Upper lobe of left lung (tissue), 6 donors: ENCODE results near the gene ATP2B2. TPM values are rescaled to one million over a fixed set of nuclear protein-coding genes. Genes with fewer than 3 reads are reported as not detected.
A peak's percentile ranks its signal among the peaks of the same experiment; 100 is the strongest.

ENCODE experiments used
- ATAC-seq, 2 donors: fragments of 200-7000 bp; cut with Tn5 transposase; one replicate each; pipeline ENCODE4 v1.9.1; 2022; ENCODE audit warnings: mild to moderate bottlenecking in 2 of 2, moderate library complexity in 2 of 2; ENCODE audit not compliant: low FRiP score in 2 of 2
- DNase-seq, 2 donors: peaks; one replicate each; pipeline ENCODE4 v3.0.0-alpha.2; 2019 to 2020
- H3K27ac ChIP-seq, 4 donors: fragments of 200-600 bp; sonication (generic); one replicate each; pipeline ENCODE4 v1.5.1; 2016 to 2019
- H3K27me3 ChIP-seq, 4 donors: fragments of 200-600 bp; sonication (generic); one replicate each; pipeline ENCODE4 v1.5.1; 2017 to 2019
- H3K36me3 ChIP-seq, 4 donors: fragments of 200-600 bp; sonication (generic); one replicate each; pipeline ENCODE4 v1.5.1; 2016 to 2019
- H3K4me1 ChIP-seq, 4 donors: fragments of 200-600 bp; sonication (generic); one replicate each; pipeline ENCODE4 v1.5.1; 2018 to 2019
- H3K4me3 ChIP-seq, 4 donors: fragments of 200-600 bp; sonication (generic); one replicate each; pipeline ENCODE4 v1.5.1; 2017 to 2019; ENCODE audit warnings: mild to moderate bottlenecking in 2 of 4, moderate library complexity in 1 of 4
- H3K9me3 ChIP-seq, 4 donors: fragments of 200-600 bp; sonication (generic); one replicate each; pipeline ENCODE4 v1.5.1; 2018 to 2019
- EP300 ChIP-seq, 4 donors: sonication (generic); formaldehyde crosslinking; IDR thresholded peaks; one replicate each; pipeline ENCODE4 v1.5.1; 2017; ENCODE audit warnings: antibody characterized with exemption in 4 of 4, control low read depth in 2 of 4
- POLR2A ChIP-seq, 4 donors: fragments of 450-650 bp; IDR thresholded peaks; one replicate each; pipeline ENCODE4 v1.5.1; 2016 to 2017; ENCODE audit warnings: antibody characterized with exemption in 4 of 4, mild to moderate bottlenecking in 2 of 4
- POLR2AphosphoS5 ChIP-seq, 2 donors: sonication (generic); formaldehyde crosslinking; IDR thresholded peaks; one replicate each; pipeline ENCODE4 v1.5.1; 2017; ENCODE audit warnings: antibody characterized with exemption in 2 of 2
- WGBS, 2 donors: methylation state at CpG; one replicate each; pipeline ENCODE4 v1.1.5; 2017 to 2018; 5-methylcytosine and 5-hydroxymethylcytosine counted together
- total RNA-seq, 6 donors: library from RNA; depleted of rRNA in 4 of 6; stranded (reverse); fragments of >200 nt in 4 of 6; gene quantifications; one replicate each; pipeline versions ENCODE4 v1.1.0 to v1.2.1, GENCODE V29; 2016 to 2021
- TF ChIP-seq, protein P1 (sequence below), 6 experiments: fragments of 450-650 bp in 4 of 6; fragments of 200-600 bp in 2 of 6; sonication (generic) in 2 of 6; IDR thresholded peaks; one replicate each; pipeline ENCODE4 v1.5.1; 2016 to 2019; ENCODE audit warnings: antibody characterized with exemption in 6 of 6
- donor health status: DM: no; HTN: no; CAD: no; lungs with moderate emphysema.
- donor health status: DM: no; HTN: yes; CAD: no; lungs with severe emphysema.

The ATP2B2 gene
- total RNA-seq, 6 donors from 2014 or later: 0.13 to 0.30 TPM; not detected in 4

GRCh38 chr3:10290481-10291176 is 214.8 kb downstream of the ATP2B2 start:
- DNase-seq: no peak

GRCh38 chr3:10289787-10290355 is 215.5 kb downstream of the ATP2B2 start:
- no peak overlapping the region for H3K27ac ChIP-seq
- peaks cover 0 to 43% (median 21%) of the 10 kb centered on the region in 4 donors for H3K36me3 ChIP-seq
- H3K27me3 ChIP-seq: no peaks in the 10 kb centered on the region
- peaks cover 0 to 14% (median 9%) of the 10 kb centered on the region in 4 donors for H3K4me1 ChIP-seq
- H3K9me3 ChIP-seq: no peaks in the 10 kb centered on the region
- DNase-seq (peak in 1 of 2 donors; percentile 47), ATAC-seq (no peak)
- 90 to 100% methylated on average over 5 to 9 of the region's 9 CpGs for WGBS, 2 donors
- H3K4me3 ChIP-seq: no peak overlapping the region
- TF ChIP-seq, protein P1, sequence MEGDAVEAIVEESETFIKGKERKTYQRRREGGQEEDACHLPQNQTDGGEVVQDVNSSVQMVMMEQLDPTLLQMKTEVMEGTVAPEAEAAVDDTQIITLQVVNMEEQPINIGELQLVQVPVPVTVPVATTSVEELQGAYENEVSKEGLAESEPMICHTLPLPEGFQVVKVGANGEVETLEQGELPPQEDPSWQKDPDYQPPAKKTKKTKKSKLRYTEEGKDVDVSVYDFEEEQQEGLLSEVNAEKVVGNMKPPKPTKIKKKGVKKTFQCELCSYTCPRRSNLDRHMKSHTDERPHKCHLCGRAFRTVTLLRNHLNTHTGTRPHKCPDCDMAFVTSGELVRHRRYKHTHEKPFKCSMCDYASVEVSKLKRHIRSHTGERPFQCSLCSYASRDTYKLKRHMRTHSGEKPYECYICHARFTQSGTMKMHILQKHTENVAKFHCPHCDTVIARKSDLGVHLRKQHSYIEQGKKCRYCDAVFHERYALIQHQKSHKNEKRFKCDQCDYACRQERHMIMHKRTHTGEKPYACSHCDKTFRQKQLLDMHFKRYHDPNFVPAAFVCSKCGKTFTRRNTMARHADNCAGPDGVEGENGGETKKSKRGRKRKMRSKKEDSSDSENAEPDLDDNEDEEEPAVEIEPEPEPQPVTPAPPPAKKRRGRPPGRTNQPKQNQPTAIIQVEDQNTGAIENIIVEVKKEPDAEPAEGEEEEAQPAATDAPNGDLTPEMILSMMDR (IDR thresholded peaks at IDR 0.05): no peak
- TF ChIP-seq POLR2A (IDR thresholded peaks at IDR 0.05) (no peak), EP300 (IDR thresholded peaks at IDR 0.05) (no peak), POLR2AphosphoS5 (IDR thresholded peaks at IDR 0.05) (no peak)

More at GRCh38 chr3:10290481-10291176, 214.8 kb downstream of the ATP2B2 start:
- Histone ChIP-seq H3K27me3 (no peaks in the 10 kb centered on the region), H3K9me3 (no peaks in the 10 kb centered on the region), H3K4me1 (peaks cover 0 to 14% (median 9%) of the 10 kb centered on the region in 4 donors), H3K36me3 (peaks cover 0 to 36% (median 21%) of the 10 kb centered on the region in 4 donors), H3K4me3 (no peak overlapping the region), H3K27ac (no peak overlapping the region)
- ATAC-seq: no peak
- TF ChIP-seq EP300 (IDR thresholded peaks at IDR 0.05): no peak
- TF ChIP-seq POLR2A (IDR thresholded peaks at IDR 0.05): no peak
- TF ChIP-seq, protein P1 (IDR thresholded peaks at IDR 0.05): no peak
- no peak for TF ChIP-seq POLR2AphosphoS5 (IDR thresholded peaks at IDR 0.05)
- 86 to 91% methylated on average over 16 to 17 of the region's 18 CpGs for WGBS, 2 donors

GRCh38 chr3:10289077-10289476 is 216.3 kb downstream of the ATP2B2 start:
- H3K36me3 ChIP-seq: peaks cover 0 to 48% (median 21%) of the 10 kb centered on the region in 4 donors
- WGBS, 2 donors: 95 to 98% methylated on average over 9 of the region's 9 CpGs

GRCh38 chr3:10288575-10288960 is 216.8 kb downstream of the ATP2B2 start:
- TF ChIP-seq EP300 (IDR thresholded peaks at IDR 0.05) (no peak), POLR2AphosphoS5 (IDR thresholded peaks at IDR 0.05) (no peak), POLR2A (IDR thresholded peaks at IDR 0.05) (no peak)
- TF ChIP-seq, protein P1 (IDR thresholded peaks at IDR 0.05): no peak
- Histone ChIP-seq H3K27ac (no peak overlapping the region), H3K4me1 (peaks cover 0 to 14% (median 9%) of the 10 kb centered on the region in 4 donors), H3K36me3 (peaks cover 0 to 54% (median 24%) of the 10 kb centered on the region in 4 donors), H3K9me3 (no peaks in the 10 kb centered on the region), H3K4me3 (no peak overlapping the region), H3K27me3 (no peaks in the 10 kb centered on the region)
- WGBS, 2 donors: 91 to 95% methylated on average over 9 to 10 of the region's 11 CpGs
- no peak for ATAC-seq
- no peak for DNase-seq

More at GRCh38 chr3:10289077-10289476, 216.3 kb downstream of the ATP2B2 start:
- Histone ChIP-seq H3K9me3 (no peaks in the 10 kb centered on the region), H3K27ac (no peak overlapping the region), H3K4me1 (peaks cover 0 to 14% (median 9%) of the 10 kb centered on the region in 4 donors), H3K4me3 (no peak overlapping the region), H3K27me3 (no peaks in the 10 kb centered on the region)
- TF ChIP-seq, protein P1 (IDR thresholded peaks at IDR 0.05): no peak
- TF ChIP-seq POLR2AphosphoS5 (IDR thresholded peaks at IDR 0.05) (no peak), POLR2A (IDR thresholded peaks at IDR 0.05) (no peak), EP300 (IDR thresholded peaks at IDR 0.05) (no peak)
- no peak for ATAC-seq
- peak in 1 of 2 donors; percentile 58 for DNase-seq
